ENCODE results near the gene KCNH5. TPM values are rescaled to one million over a fixed set of nuclear protein-coding genes. Genes with fewer than 3 reads are reported as not detected.
"Not testable (repeated sequence)": the region's sequence is repeated elsewhere in the genome, so short reads cannot be mapped to it uniquely, and the experiment has no call there.

The KCNH5 gene
- total RNA-seq, 2 experiments from 2014 or later, result not detected

- no peak overlapping the region for H3K27ac Mint-ChIP-seq
- H3K4me1 Mint-ChIP-seq (ENCODE audit: low read depth), result no peaks in the 10 kb centered on the region
- no peaks in the 10 kb centered on the region for H3K36me3 Mint-ChIP-seq (ENCODE audit: low read depth)
- DNase-seq (no peak), ATAC-seq (no peak)
- ChIA-PET CTCF (no interaction called here), POLR2A (no interaction called here)
- H3K9me3 Mint-ChIP-seq, result no peaks in the 10 kb centered on the region
- intact Hi-C loops (cut with micrococcal nuclease), result no loop called here
- TF ChIP-seq CTCF (IDR thresholded peaks at IDR 0.05), result no peak
- no peaks in the 10 kb centered on the region for H3K27me3 Mint-ChIP-seq
- H3K4me3 Mint-ChIP-seq, result no peak overlapping the region
These were observed 180.7 kb downstream of the KCNH5 start for GRCh38 chr14:62864588-62864987.

- H3K4me1 Mint-ChIP-seq (ENCODE audit: low read depth); intact Hi-C loops (cut with micrococcal nuclease); H3K4me3 Mint-ChIP-seq; H3K27ac Mint-ChIP-seq; CTCF ChIA-PET; H3K36me3 Mint-ChIP-seq (ENCODE audit: low read depth); DNase-seq; POLR2A ChIA-PET; H3K9me3 Mint-ChIP-seq; H3K27me3 Mint-ChIP-seq; ATAC-seq: not testable (repeated sequence)
These were observed 187.2 kb downstream of the KCNH5 start for GRCh38 chr14:62858011-62858410.

GRCh38 chr14:62854951-62855350 is 190.3 kb downstream of the KCNH5 start:
- TF ChIP-seq CTCF (IDR thresholded peaks at IDR 0.05), result no peak
- intact Hi-C loops (cut with micrococcal nuclease), result no loop called here
- Mint-ChIP-seq H3K4me3 (no peak overlapping the region), H3K4me1 (ENCODE audit: low read depth) (no peaks in the 10 kb centered on the region), H3K36me3 (ENCODE audit: low read depth) (no peaks in the 10 kb centered on the region), H3K9me3 (no peaks in the 10 kb centered on the region), H3K27ac (no peak overlapping the region), H3K27me3 (no peaks in the 10 kb centered on the region)
- POLR2A ChIA-PET, result no interaction called here
- CTCF ChIA-PET, result no interaction called here
- DNase-seq, result no peak
- no peak for ATAC-seq

- ChIA-PET POLR2A (no interaction called here), CTCF (no interaction called here)
- no peak overlapping the region for H3K27ac Mint-ChIP-seq
- H3K36me3 Mint-ChIP-seq (ENCODE audit: low read depth), result no peaks in the 10 kb centered on the region
- no peak for ATAC-seq
- intact Hi-C loops (cut with micrococcal nuclease), result no loop called here
- H3K4me3 Mint-ChIP-seq, result no peak overlapping the region
- peaks cover 2% of the 10 kb centered on the region for H3K27me3 Mint-ChIP-seq
- no peaks in the 10 kb centered on the region for H3K9me3 Mint-ChIP-seq
- DNase-seq, result no peak
- H3K4me1 Mint-ChIP-seq (ENCODE audit: low read depth), result no peaks in the 10 kb centered on the region
- TF ChIP-seq CTCF (IDR thresholded peaks at IDR 0.05), result no peak
These were observed 198.1 kb downstream of the KCNH5 start for GRCh38 chr14:62847168-62847567.

GRCh38 chr14:62844546-62844945 is 200.7 kb downstream of the KCNH5 start:
- no peaks in the 10 kb centered on the region for H3K9me3 Mint-ChIP-seq
- ATAC-seq, result no peak
- no peaks in the 10 kb centered on the region for H3K4me1 Mint-ChIP-seq (ENCODE audit: low read depth)
- ChIA-PET POLR2A (no interaction called here), CTCF (no interaction called here)
- no peak overlapping the region for H3K27ac Mint-ChIP-seq
- no peak overlapping the region for H3K4me3 Mint-ChIP-seq
- TF ChIP-seq CTCF (IDR thresholded peaks at IDR 0.05), result no peak
- no peaks in the 10 kb centered on the region for H3K36me3 Mint-ChIP-seq (ENCODE audit: low read depth)
- intact Hi-C loops (cut with micrococcal nuclease), result no loop called here
- H3K27me3 Mint-ChIP-seq, result peaks cover 2% of the 10 kb centered on the region
- DNase-seq, result no peak

GRCh38 chr14:62824086-62824485 is 221.2 kb downstream of the KCNH5 start:
- Mint-ChIP-seq H3K9me3 (peaks cover 12% of the 10 kb centered on the region), H3K27ac (no peak overlapping the region), H3K27me3 (no peaks in the 10 kb centered on the region), H3K4me3 (no peak overlapping the region), H3K4me1 (ENCODE audit: low read depth) (no peaks in the 10 kb centered on the region), H3K36me3 (ENCODE audit: low read depth) (no peaks in the 10 kb centered on the region)
- ATAC-seq (no peak), DNase-seq (no peak)
- no peak for TF ChIP-seq CTCF (IDR thresholded peaks at IDR 0.05)
- ChIA-PET CTCF (no interaction called here), POLR2A (no interaction called here)
- intact Hi-C loops (cut with micrococcal nuclease), result no loop called here

Data from activated CD8-positive, alpha-beta T cell treated with anti-CD3 and anti-CD28 coated beads for 36 hours (primary cell).